EH (cell line): ENCODE results near the gene EXTL2.
A peak's percentile ranks its signal among the peaks of the same experiment; 100 is the strongest.
"Not testable (repeated sequence)": the region's sequence is repeated elsewhere in the genome, so short reads cannot be mapped to it uniquely, and the experiment has no call there.

Source experiments
- DNase-seq: peaks from one replicate; pipeline ENCODE4 v3.0.0-alpha.2; 2015; ENCODE audit warnings: low read depth

The EXTL2 gene

DNA sequence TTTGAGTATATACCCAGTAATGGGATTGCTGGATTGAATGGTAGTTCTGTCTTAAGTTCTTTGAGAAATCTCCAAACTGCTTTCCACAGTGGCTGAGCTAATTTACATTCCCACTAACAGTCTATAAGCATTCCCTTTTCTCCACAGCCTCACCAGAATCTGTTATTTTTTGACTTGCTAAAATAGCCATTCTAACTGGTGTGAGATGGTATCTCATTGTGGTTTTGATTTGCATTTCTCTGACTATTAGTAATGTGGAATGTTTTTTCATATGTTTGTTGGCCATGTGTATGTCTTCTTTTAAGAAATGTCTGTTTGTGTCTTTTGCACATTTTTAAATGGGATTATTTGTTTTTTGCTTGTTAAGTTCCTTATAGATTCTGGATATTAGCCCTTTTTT, 39.5 kb downstream of the EXTL2 start:
- DNase-seq = peak; percentile 90

DNA sequence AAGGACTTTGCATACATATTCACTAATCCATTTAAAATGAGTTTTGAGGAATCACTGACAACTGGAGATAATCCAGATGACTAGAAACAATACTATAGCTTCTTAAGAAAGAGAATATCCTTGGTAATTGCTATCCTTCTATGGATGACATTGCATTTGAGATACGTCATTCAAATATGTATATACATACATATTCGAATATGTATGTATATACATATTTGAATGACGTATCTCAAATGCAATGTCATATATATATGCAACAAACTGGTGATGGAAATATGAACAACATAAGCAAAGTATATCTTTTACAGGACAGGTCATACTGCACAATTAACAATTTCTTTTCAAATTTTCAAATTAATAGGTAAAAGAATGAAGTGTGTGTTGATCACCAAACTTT, 41.7 kb downstream of the EXTL2 start:
- no peak for DNase-seq

DNA sequence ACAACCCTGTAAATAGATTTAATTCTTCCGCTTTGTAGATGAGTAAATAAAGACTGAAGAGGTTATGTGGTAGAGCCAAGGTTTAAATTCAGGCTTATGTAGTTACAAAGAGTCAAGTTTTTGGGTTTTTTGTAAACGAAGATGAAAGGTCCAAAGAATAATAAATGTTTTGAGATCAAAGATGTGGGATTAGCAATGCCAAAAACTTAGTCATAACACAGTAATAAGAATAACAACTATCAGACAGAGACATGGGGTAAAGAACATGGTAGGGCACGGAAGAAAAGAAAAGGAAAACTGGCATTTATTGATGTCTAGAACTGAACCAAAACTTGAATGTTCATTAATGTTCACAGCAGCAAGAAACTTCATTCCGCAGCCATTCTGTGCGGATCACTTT, 42.9 kb downstream of the EXTL2 start:
- DNase-seq = no peak

DNA sequence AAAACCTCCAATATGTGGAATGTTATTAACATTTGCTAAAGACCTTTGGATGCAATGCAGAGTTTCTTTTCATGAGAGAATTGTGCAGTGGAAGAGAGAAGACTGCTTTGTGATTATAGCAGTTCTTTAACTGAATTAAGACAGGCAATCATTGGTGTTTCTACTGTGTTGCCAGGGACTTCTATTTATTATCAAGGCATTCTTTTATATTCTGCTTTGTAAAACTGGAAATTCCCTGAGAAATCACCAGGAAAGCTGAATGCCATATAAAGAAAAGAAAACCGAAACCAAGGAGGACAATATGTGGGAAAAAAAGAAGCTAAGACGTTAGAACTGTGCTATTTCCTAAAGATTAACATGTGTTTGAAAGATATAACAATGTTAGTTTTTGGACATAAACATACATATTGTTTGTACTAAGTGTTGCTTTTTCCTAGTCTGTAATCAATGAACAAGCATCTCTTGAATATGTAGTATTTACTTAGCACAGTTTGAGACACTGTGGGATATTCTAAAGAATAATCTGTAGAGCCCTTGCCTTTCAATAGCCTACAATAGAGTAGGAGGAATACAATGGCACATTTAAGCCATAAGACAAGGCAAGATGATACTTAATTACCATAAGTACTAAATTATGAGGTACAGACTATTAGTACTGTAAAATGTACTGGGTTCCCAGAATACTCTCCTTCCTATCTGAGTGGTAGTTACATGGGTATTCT, 47.1 kb downstream of the EXTL2 start:
- DNase-seq = peak; percentile 46

DNA sequence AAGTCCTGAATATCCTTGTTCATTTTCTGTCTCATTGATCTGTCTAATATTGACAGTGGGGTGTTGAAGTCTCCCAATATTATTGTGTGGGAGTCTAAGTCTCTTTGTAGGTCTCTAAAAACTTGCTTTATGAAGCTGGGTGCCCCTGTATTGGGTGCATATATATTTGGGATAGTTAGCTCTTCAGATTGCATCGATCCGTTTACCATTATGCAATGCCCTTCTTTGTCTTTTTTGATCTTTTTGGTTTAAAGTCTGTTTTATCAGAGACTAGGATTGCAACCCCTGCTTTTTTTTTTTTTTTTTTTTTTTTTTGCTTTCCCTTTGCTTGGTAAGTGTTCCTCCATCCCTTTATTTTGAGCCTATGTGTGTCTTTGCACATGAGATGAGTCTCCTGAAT, 51.5 kb downstream of the EXTL2 start:
- not testable (repeated sequence) for DNase-seq

DNA sequence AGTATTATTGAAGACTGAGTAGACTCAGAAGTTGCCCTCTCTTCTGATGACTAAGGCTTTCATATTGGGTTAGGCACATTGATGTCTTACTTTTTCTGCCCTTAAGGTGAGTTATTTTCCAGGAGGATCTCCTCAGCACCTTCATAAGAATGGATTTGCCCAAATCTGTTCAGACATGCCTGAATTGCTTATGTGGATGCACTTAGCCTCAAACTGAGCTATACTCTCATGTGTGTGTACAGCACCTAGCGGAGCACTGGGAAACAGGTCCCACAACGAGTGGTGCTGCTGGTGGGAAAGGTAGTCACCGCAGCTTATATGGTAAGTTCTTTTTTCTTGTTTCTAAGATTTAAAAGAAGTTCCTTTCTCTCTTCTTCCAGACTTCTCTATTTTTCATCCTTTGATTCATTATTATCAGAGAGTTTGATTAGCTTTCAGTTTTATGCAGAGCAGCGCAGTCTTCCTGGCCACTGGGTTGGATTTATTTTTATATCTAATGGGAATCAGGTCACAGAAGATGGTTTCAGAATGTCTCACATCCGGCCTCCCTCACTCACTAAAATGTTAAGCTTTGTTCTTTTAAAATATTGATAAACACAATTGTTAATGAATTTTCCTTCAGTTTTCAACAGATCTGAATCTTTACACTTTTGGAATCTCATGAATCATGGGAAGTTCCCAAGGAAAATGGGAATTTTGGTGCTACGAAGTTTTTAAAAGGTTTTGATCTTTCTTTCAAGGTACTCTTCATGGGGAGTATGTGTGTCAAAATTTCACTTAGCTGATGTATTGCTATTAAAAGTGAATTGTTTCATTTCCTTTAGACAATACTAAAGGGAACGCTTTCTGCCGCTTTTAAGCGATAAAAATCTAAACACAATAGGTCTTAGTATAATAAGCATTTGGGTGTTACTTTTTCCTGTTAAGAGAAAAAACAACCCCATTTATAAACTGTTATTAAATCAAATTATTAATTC, 58.5 kb downstream of the EXTL2 start:
- DNase-seq = peak; percentile 33

DNA sequence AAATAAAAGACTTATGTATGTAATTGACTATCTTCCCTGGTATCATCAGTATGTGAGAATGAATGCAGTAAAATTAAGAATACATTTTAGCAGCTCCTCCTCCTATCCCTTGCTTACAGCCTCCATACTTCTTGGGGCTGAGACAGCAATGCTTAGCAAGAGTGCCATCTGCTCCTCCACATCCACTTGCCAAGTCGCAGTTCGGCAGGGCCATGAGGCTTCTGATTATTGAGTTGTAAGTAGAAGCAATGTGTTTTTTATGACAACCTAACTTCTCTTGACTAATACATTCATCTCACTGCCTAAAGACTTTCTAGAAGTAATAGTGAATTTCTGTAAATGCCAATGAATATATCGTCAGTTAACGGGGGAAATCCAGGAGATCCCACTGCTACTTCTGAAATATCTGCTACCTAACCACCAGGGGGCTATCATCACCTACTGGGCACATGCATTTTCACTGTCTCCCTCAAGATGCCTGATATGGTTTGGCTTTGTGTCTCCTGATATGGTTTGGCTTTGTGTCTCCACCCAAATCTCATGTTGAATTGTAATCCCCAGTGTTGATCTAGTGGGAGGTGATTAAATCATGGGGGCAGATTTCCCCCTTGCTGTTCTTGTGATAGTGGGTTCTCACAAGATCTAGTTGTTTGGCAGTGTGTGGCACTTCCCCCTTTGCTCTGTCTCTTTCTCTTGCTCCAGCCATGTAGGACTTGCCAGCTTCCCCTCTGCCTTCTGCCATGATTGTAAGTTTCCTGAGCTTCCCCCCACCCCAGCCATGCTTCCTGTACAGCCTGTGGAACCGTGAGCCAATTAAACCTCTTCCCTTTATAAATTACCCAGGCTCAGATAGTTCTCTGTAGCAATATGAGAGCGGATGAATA, 59.6 kb downstream of the EXTL2 start:
- peak; percentile 37 for DNase-seq

DNA sequence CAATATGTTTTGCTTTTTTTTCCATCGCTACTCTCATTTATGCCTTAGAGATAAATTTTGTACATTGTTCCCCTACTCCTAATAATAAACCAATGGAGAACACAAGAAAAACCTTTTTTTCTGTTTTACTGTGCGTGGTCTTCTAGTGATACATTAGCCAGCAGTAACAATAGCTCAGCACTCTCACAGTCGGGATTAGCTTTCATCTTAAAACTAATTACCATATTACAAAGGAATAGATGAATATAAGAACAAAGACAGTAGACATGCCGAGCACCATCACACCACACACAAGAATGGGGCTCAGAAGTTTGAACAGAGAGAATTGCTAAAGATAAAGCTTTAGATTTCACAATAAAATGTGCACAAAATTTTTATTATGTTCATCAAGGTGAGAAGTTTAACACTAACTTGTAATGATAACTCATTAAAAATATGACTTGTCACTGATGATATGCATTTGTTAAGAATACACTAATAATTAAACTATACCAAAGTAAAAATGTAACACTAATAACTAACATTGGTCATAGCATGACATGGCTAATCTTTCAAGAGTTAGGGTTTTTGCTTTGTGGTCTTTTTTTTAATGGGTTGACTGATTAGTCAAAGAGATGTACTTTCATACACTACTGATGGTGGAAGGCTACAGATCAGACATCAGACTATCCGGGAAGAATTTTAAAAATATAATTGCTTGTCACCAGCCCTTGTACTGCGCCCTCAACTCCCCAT, 61.8 kb downstream of the EXTL2 start:
- DNase-seq = no peak

DNA sequence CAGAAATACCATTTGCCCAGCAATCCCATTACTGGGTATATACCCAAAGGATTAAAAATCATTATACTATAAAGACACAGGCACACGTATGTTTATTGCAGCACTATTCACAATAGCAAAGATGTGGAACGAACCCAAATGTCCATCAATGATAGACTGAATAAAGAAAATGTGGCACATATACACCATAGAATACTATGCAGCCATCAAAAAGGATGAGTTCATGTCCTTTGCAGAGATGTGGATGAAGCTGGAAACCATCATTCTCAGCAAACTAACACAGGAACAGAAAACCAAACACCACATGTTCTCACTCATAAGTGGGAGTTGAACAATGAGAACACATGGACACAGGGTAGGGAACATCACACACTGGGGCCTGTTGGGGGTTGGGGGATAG, 69.0 kb downstream of the EXTL2 start:
- DNase-seq = not testable (repeated sequence)
